ACC112 (cell line): ENCODE data around the gene NOTUM.

Experiments
- H2AFZ ChIP-seq: fragments of 200-600 bp; sonication (generic); one replicate; pipeline ENCODE4 v1.6.0; 2017; ENCODE audit warnings: antibody characterized with exemption, low read length; ENCODE audit not compliant: unreplicated experiment
- H3K27ac ChIP-seq: fragments of 200-600 bp; sonication (generic); 2 replicates; pipeline ENCODE4 v1.5.1; 2014; ENCODE audit warnings: low read depth, mild to moderate bottlenecking, antibody characterized with exemption, low read length, moderate library complexity
- H3K27me3 ChIP-seq: fragments of 200-600 bp; sonication (generic); 2 replicates; pipeline ENCODE4 v1.6.1; 2014; ENCODE audit warnings: mild to moderate bottlenecking, antibody characterized with exemption, low read length, moderate library complexity, mixed read lengths; ENCODE audit not compliant: insufficient read depth
- H3K36me3 ChIP-seq: fragments of 200-600 bp; sonication (generic); 2 replicates; pipeline ENCODE4 v1.6.1; 2016; ENCODE audit warnings: mild to moderate bottlenecking, antibody characterized with exemption, low read length, moderate library complexity, mixed read lengths; ENCODE audit not compliant: insufficient read depth
- H3K4me1 ChIP-seq: fragments of 200-600 bp; sonication (generic); one replicate; pipeline ENCODE4 v1.6.1; 2016; ENCODE audit warnings: low read length, mixed read lengths; ENCODE audit not compliant: insufficient read depth, unreplicated experiment, control insufficient read depth
- H3K4me3 ChIP-seq: fragments of 200-600 bp; sonication (generic); 2 replicates; pipeline ENCODE4 v1.5.1; 2014; ENCODE audit warnings: mild to moderate bottlenecking, low read depth, low read length
- H3K79me2 ChIP-seq: fragments of 200-600 bp; sonication (generic); one replicate; pipeline ENCODE4 v1.6.0; 2016; ENCODE audit warnings: low read length; ENCODE audit not compliant: control insufficient read depth, unreplicated experiment, insufficient read depth

NOTUM gene

DNA sequence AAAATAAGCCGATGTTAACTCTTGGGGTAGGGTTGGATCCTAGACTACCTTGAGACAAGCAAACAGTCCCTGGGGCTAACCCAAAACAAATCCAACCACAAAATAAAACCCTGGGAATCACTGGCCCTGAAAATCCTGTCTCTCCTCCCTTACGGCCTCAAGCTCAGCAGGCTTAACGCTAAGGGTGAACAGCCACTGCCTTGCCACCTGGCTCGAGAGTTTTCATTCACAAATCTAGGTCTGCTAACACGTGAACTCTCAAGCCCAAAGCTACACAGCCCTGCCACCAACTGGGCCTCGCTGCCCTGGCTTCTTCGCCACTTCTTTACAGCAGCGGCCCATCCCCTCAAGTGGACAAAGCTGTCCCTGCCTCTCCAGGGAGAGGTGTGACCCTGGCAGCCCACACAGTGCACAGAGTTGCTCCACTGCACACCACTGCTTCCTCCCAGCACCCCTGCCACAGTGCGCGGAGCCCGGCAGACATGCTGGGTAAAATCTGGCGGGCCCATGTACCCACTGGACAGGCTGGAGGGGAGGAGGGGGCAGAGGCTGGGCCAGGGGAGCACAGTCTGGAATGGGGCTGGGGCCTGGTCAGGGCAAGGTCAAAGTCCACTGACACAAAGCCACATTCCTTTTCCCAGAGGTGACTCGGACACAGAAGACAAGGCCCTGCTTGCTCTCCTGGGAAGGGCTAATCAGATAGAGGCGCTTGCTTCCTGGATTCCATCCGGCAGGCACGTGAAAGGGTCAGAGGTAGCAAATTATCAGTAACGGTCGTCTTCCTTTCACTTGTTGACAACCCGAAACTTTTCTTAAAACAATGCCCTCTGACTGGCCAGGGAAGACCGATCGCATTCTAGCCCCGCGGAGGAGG lies 50.8 kb downstream of the NOTUM start:
- Histone ChIP-seq H3K36me3 (peaks cover 10% of the 10 kb centered on the region; the same call in 1 of the 2 replicates), H3K79me2 (no peaks in the 10 kb centered on the region), H3K4me1 (no peaks in the 10 kb centered on the region), H3K27ac (no peak overlapping the region), H3K27me3 (no peaks in the 10 kb centered on the region), H2AFZ (peak overlapping the region; percentile 57), H3K4me3 (peak overlapping the region; percentile 91)

- Histone ChIP-seq H3K4me3 (no peak overlapping the region), H3K27ac (no peak overlapping the region), H3K4me1 (no peaks in the 10 kb centered on the region), H3K36me3 (peaks cover 8% of the 10 kb centered on the region; the same call in 1 of the 2 replicates), H2AFZ (no peak overlapping the region), H3K79me2 (no peaks in the 10 kb centered on the region), H3K27me3 (no peaks in the 10 kb centered on the region)
Measured at GRCh38 chr17:81909231-81909630, 51.8 kb downstream of the NOTUM start.

DNA sequence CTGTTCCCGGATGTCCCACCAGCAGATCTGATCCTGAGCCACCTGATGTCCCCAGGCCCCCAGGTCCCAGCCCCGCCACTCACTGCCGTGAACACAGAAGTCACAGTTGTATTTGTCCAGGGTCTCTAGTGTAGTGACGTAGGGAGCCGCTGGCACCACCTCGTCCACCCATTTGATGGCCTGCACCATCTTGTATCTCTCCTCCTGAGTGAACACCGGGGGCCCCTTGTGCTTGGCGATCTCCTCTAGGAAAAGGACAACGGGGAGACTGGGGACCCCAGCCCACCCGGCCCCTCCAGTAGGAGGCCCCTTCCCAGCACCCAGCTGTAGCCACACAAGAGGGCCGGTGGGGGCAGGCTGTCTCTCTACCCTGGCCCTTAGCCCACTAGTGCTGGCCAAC lies 52.2 kb downstream of the NOTUM start:
- peaks cover 5% of the 10 kb centered on the region; the same call in 1 of the 2 replicates for H3K36me3 ChIP-seq
- H3K27ac ChIP-seq = no peak overlapping the region
- no peaks in the 10 kb centered on the region for H3K27me3 ChIP-seq
- H3K79me2 ChIP-seq = no peaks in the 10 kb centered on the region
- no peak overlapping the region for H2AFZ ChIP-seq
- H3K4me3 ChIP-seq = no peak overlapping the region
- no peaks in the 10 kb centered on the region for H3K4me1 ChIP-seq

DNA sequence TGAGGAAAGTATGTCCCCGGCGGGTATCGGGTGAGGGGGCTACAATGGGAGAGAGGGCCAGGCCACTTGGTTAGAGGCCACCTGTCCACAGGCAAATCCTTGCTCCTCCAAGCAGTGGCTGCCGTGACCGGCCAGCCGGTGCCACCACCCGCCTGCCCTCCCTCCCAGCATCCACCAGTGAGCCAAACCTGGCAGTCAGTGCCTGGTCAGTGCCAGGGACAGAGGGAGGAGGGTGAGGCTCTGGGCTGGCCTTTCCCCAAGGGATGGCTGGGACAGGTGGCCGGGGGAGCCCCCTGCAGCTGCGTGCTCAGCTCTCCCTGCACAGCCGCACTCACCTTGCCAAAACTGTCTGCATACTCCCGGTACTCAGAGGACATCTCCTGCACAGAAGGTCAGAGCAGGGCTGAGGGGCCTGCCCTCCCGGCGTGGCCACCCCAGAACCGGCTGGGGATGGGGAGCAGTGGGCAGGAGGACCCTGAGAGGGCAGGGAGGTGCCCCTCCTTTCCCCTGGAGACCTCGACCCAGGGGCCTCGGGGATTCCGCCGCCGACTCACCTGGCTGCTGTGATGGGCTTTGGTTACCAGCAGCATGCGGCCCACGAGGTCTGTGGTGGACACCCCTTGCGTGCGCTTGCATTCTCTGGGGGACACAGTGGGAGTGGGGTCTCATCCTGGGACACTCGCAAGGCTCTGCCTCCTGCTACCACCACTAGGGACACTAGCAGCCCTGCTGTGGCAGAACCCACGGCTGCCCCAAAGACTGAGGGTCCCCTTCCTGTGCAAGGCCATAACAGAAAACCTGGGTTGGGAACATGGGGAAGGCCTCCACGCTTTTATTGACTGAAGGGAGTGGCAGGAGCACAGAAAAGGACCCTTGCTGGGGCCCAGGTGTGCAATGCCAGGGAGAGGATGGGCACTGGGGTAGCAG lies 53.5 kb downstream of the NOTUM start:
- H3K79me2 ChIP-seq = no peaks in the 10 kb centered on the region
- H2AFZ ChIP-seq = no peak overlapping the region
- no peaks in the 10 kb centered on the region for H3K36me3 ChIP-seq
- no peak overlapping the region for H3K4me3 ChIP-seq
- H3K4me1 ChIP-seq = no peaks in the 10 kb centered on the region
- H3K27ac ChIP-seq = no peak overlapping the region
- H3K27me3 ChIP-seq = no peaks in the 10 kb centered on the region

DNA sequence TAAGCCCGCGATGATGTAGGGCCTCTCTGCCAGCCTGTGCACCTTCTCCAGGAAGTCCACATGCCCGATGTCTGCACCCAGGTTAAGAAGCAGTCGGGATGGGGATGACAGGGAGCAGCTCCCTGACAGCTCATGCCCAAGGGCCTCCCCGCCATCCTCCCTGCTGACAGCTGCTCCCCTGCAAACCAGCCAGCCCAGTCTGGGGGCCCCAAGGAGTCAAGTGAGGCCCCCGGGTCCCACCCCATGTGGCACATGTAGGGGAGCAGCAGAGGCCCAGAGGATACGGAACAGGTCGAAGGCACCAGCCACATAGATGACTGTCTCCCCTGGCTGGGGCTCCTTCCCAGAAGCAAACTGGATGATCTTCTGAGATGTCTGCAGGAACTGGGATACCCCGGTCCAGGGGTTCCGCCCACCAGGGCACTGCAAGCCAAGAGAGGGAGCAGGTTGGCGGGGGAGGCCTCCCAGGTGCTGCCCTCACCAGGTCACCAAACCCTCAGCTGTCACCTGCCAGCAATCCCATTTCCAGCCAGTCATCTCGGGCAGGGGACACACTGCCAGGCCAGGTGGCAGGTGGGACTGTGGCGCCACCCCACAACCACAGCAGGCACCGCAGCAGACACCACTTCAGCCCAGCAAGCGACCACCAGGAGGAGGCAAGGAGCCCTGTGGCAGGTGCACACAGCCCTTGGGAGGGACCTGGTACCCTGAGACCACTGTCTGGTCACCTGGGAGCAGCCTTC lies 54.3 kb downstream of the NOTUM start:
- Histone ChIP-seq H2AFZ (no peak overlapping the region), H3K27me3 (no peaks in the 10 kb centered on the region), H3K4me1 (no peaks in the 10 kb centered on the region), H3K27ac (no peak overlapping the region), H3K79me2 (no peaks in the 10 kb centered on the region), H3K36me3 (no peaks in the 10 kb centered on the region), H3K4me3 (no peak overlapping the region)

DNA sequence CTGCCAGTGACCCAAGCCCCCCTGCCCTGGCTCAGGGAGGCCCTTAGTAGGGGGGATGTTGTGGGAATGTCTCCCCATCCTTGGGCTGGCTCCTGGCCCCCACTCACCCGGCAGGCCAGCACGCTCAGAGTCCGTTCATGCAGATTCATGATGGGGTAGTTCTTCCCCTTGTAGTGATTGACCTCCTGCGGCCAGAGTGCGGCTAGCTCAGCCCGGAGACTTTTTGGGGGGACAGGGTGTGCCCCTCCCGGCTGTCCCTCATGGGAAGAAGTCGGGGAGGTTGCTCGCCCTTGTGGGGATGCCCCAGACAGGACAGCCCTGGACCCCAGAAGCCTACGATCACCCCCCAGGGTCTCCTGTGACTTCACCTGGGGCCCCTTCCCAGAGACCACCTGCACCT lies 55.0 kb downstream of the NOTUM start:
- H3K36me3 ChIP-seq = no peaks in the 10 kb centered on the region; the same call in 1 of the 2 replicates
- H2AFZ ChIP-seq = no peak overlapping the region

DNA sequence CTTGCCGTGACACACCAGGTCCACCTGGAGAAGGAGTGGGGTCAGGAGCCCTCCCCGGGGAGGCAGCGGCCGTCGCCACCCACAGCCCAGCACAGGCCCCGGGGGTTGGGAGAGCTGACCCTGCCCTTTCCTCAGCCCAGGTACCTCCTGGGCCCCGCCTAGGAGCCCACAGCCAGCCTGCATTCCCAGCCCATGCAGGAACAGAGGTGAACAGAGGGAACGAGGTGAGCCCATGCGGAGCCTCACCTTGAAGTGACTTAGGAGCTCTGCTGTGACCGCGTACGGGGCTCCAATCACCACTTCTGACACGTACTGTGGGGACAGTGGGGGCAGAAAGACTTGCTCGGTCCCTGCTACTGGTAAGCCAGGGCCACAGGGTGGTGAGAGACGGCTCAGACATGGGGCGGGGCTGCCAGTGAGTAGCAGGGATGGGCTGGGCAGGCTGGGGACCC lies 55.5 kb downstream of the NOTUM start:
- no peaks in the 10 kb centered on the region for H3K79me2 ChIP-seq
- no peaks in the 10 kb centered on the region for H3K27me3 ChIP-seq
- no peak overlapping the region for H3K27ac ChIP-seq
- no peak overlapping the region for H3K4me3 ChIP-seq
- H2AFZ ChIP-seq = no peak overlapping the region
- peaks cover 4% of the 10 kb centered on the region; the same call in 1 of the 2 replicates for H3K36me3 ChIP-seq
- no peaks in the 10 kb centered on the region for H3K4me1 ChIP-seq

More for the DNA sequence above, 55.0 kb downstream of the NOTUM start:
- H3K4me3 ChIP-seq = no peak overlapping the region
- H3K27ac ChIP-seq = no peak overlapping the region
- no peaks in the 10 kb centered on the region for H3K4me1 ChIP-seq
- H3K27me3 ChIP-seq = no peaks in the 10 kb centered on the region
- H3K79me2 ChIP-seq = no peaks in the 10 kb centered on the region

GRCh38 chr17:81904600-81905423 lies 56.2 kb downstream of the NOTUM start:
- H3K4me1 ChIP-seq = no peaks in the 10 kb centered on the region
- H2AFZ ChIP-seq = no peak overlapping the region
- no peaks in the 10 kb centered on the region for H3K79me2 ChIP-seq
- H3K27ac ChIP-seq = no peak overlapping the region
- no peaks in the 10 kb centered on the region for H3K27me3 ChIP-seq
- peaks cover 4% of the 10 kb centered on the region; the same call in 1 of the 2 replicates for H3K36me3 ChIP-seq
- H3K4me3 ChIP-seq = no peak overlapping the region

GRCh38 chr17:81903896-81904599 lies 56.9 kb downstream of the NOTUM start:
- H3K4me3 ChIP-seq = no peak overlapping the region
- no peak overlapping the region for H3K27ac ChIP-seq
- H3K4me1 ChIP-seq = peaks cover 4% of the 10 kb centered on the region
- no peaks in the 10 kb centered on the region for H3K79me2 ChIP-seq
- no peaks in the 10 kb centered on the region for H3K27me3 ChIP-seq
- no peak overlapping the region for H2AFZ ChIP-seq
- H3K36me3 ChIP-seq = peaks cover 4% of the 10 kb centered on the region; the same call in 1 of the 2 replicates
